CD8-positive, alpha-beta memory T cell (primary cell): ENCODE results near the gene CLEC3B. TPM values are rescaled to one million over a fixed set of nuclear protein-coding genes. Genes with fewer than 3 reads are reported as not detected.
"Not testable (repeated sequence)": the region's sequence is repeated elsewhere in the genome, so short reads cannot be mapped to it uniquely, and the experiment has no call there.

Experiments used
- CTCF ChIA-PET: fragments of 350-600 bp; sonication (Branson Sonifier 250); formaldehyde crosslinking; loops from one replicate; lab custom pipeline; 2021; ENCODE audit warnings: antibody characterized with exemption; lab: Charles Lee
- POLR2A ChIA-PET: fragments of 350-600 bp; sonication (Branson Sonifier 250); formaldehyde crosslinking; loops from one replicate; lab custom pipeline; 2021; ENCODE audit warnings: antibody characterized with exemption; lab: Charles Lee
- DNase-seq, 5 donors: peaks; one replicate each; pipeline versions ENCODE4 v3.0.0 to v3.0.0-alpha.2; 2020 to 2022; ENCODE audit warnings: mixed read lengths in 1 of 5
- H3K27ac ChIP-seq: one replicate; pipeline ENCODE4 v1.7.0; 2013; ENCODE audit warnings: low read depth, mild to moderate bottlenecking, low read length, moderate library complexity
- H3K27me3 ChIP-seq: 2 replicates; pipeline ENCODE4 v1.7.0; 2013; ENCODE audit warnings: low read length, mild to moderate bottlenecking; ENCODE audit not compliant: insufficient read depth, poor library complexity, severe bottlenecking
- H3K36me3 ChIP-seq: 2 replicates; pipeline ENCODE4 v1.7.0; 2013; ENCODE audit warnings: mild to moderate bottlenecking, low read length, moderate library complexity; ENCODE audit not compliant: insufficient read depth
- H3K4me1 ChIP-seq: 2 replicates; pipeline ENCODE4 v1.7.0; 2013; ENCODE audit warnings: mild to moderate bottlenecking, low read length, moderate library complexity; ENCODE audit not compliant: insufficient read depth
- H3K4me3 ChIP-seq: 2 replicates; pipeline ENCODE4 v1.7.0; 2013; ENCODE audit warnings: mild to moderate bottlenecking, low read length
- H3K9me3 ChIP-seq: 2 replicates; pipeline ENCODE4 v1.7.0; 2013; ENCODE audit warnings: mild to moderate bottlenecking, low read length
- H3K27ac Mint-ChIP-seq, 8 donors: one replicate each; pipeline ENCODE4 v1.8.0; 2020 to 2021; ENCODE audit warnings: mixed read lengths in 8 of 8, mild to moderate bottlenecking in 6 of 8, inconsistent platforms in 3 of 8, moderate library complexity in 3 of 8
- H3K27me3 Mint-ChIP-seq, 2 donors: one replicate each; pipeline ENCODE4 v1.8.0; 2020 to 2021; ENCODE audit warnings: mixed read lengths in 2 of 2, mild to moderate bottlenecking in 1 of 2, moderate library complexity in 1 of 2
- H3K36me3 Mint-ChIP-seq, 3 donors: one replicate each; pipeline ENCODE4 v1.8.0; 2020 to 2021; ENCODE audit warnings: mixed read lengths in 3 of 3, inconsistent platforms in 1 of 3, mild to moderate bottlenecking in 1 of 3
- H3K4me1 Mint-ChIP-seq, 3 donors: one replicate each; pipeline ENCODE4 v1.8.0; 2020 to 2021; ENCODE audit warnings: mixed read lengths in 3 of 3, inconsistent platforms in 1 of 3, mild to moderate bottlenecking in 1 of 3
- H3K4me3 Mint-ChIP-seq, 7 donors: one replicate each; pipeline ENCODE4 v1.8.0; 2020 to 2021; ENCODE audit warnings: mixed read lengths in 7 of 7, mild to moderate bottlenecking in 6 of 7, moderate library complexity in 4 of 7, inconsistent platforms in 2 of 7
- H3K9me3 Mint-ChIP-seq, 5 donors: one replicate each; pipeline ENCODE4 v1.8.0; 2020 to 2022; ENCODE audit warnings: mixed read lengths in 5 of 5, mild to moderate bottlenecking in 3 of 5, moderate library complexity in 2 of 5, inconsistent platforms in 1 of 5
- polyA plus RNA-seq: library from polyadenylated mRNA; unstranded; fragments of 300-500 nt; fragmentation: Illumina TruSeq; gene quantifications from one replicate; pipeline ENCODE4 v1.2.3, GENCODE V29; 2021
- total RNA-seq, 2 experiments: library from RNA; stranded (reverse); gene quantifications; one replicate each; pipeline ENCODE4 v1.2.3, GENCODE V29; 2021

Gene CLEC3B
- total and polyA plus RNA-seq, 3 experiments from 2014 or later: 0.24 TPM; not detected in 2

DNA sequence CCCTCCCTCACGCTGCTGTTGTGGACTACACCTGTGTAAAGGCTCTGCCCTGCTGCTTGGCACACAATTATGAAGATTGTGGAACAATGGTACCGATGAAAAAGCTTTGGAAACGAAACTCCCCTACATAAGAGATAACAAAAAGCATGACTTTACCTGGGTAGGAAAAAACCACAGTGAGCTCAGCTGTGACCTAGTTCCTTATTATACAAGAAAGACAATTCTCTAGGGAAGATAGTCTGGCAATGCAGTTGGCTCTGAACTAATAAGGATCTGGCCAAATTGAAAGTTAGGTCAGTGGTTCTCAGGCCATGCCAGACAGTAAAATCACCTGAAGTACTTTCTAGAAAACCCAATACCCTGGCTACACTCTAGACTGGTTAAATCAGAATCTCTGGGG, 16.1 kb downstream of the CLEC3B start:
- H3K27me3 Mint-ChIP-seq: peaks cover 15 to 21% of the 10 kb centered on the region in 2 donors
- Histone ChIP-seq H3K9me3 (no peaks in the 10 kb centered on the region), H3K4me1 (peaks cover 20% of the 10 kb centered on the region), H3K27ac (no peak overlapping the region), H3K4me3 (no peak overlapping the region), H3K27me3 (peaks cover 1% of the 10 kb centered on the region), H3K36me3 (no peaks in the 10 kb centered on the region)
- H3K4me1 Mint-ChIP-seq: peaks cover 0 to 6% (median 0%) of the 10 kb centered on the region in 3 donors
- no peak overlapping the region for H3K4me3 Mint-ChIP-seq
- no peak for DNase-seq
- no peaks in the 10 kb centered on the region for H3K36me3 Mint-ChIP-seq
- POLR2A ChIA-PET: no interaction called here
- CTCF ChIA-PET: interaction anchor here (0.9 to 11.6 kb wide), 9 partner anchors 8 to 618 kb away, joined by 3 to 181 read pairs (median 5); no protein-coding TSS in a partner anchor
- H3K27ac Mint-ChIP-seq: no peak overlapping the region
- H3K9me3 Mint-ChIP-seq: no peaks in the 10 kb centered on the region

- Mint-ChIP-seq H3K4me1 (no peaks in the 10 kb centered on the region), H3K27me3 (peaks cover 19 to 32% of the 10 kb centered on the region in 2 donors), H3K4me3 (no peak overlapping the region), H3K9me3 (no peaks in the 10 kb centered on the region), H3K36me3 (no peaks in the 10 kb centered on the region), H3K27ac (peak overlapping the region in 1 of 8 donors; percentile 63)
- DNase-seq: no peak
- Histone ChIP-seq H3K4me3 (no peak overlapping the region), H3K36me3 (no peaks in the 10 kb centered on the region), H3K9me3 (no peaks in the 10 kb centered on the region), H3K27me3 (no peaks in the 10 kb centered on the region), H3K4me1 (peaks cover 19% of the 10 kb centered on the region), H3K27ac (peak overlapping the region; percentile 41)
- CTCF ChIA-PET: interaction anchor here (1.6 to 11.6 kb wide), 3 partner anchors 10 to 164 kb away, joined by 5 to 181 read pairs (median 6); no protein-coding TSS in a partner anchor
- POLR2A ChIA-PET: no interaction called here
Measured at GRCh38 chr3:45043728-45044299, 17.7 kb downstream of the CLEC3B start.

- Mint-ChIP-seq H3K9me3 (no peaks in the 10 kb centered on the region), H3K27me3 (peaks cover 24 to 59% of the 10 kb centered on the region in 2 donors), H3K36me3 (no peaks in the 10 kb centered on the region), H3K4me1 (no peaks in the 10 kb centered on the region), H3K27ac (no peak overlapping the region), H3K4me3 (no peak overlapping the region)
- Histone ChIP-seq H3K4me3 (no peak overlapping the region), H3K27me3 (no peaks in the 10 kb centered on the region), H3K36me3 (no peaks in the 10 kb centered on the region), H3K9me3 (no peaks in the 10 kb centered on the region), H3K27ac (no peak overlapping the region), H3K4me1 (no peaks in the 10 kb centered on the region)
- ChIA-PET POLR2A (no interaction called here), CTCF (interaction anchor here (0.9 kb wide), 1 partner anchor 162 kb away, joined by 5 read pairs; no protein-coding TSS in a partner anchor)
- no peak for DNase-seq
Measured at GRCh38 chr3:45048244-45048643, 22.1 kb downstream of the CLEC3B start.

DNA sequence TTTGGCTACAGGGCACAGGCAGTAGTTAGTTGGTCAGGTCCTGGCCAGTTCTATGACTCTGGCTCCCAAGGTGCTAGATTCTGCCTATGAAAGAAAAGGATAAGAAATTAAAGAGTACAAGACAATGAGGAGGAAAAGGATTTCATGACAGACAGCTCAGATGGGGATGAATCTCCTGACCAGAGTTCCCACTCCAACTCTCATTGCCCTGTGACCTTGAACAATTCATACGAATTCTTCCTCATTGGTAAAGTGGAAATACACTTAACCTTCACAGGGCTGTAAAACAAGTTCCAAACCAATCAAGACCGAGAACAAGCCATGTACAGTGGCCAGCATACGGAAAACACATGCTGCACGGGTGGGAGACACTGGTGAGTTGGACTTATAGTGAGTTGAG, 23.7 kb downstream of the CLEC3B start:
- no peaks in the 10 kb centered on the region for H3K4me1 Mint-ChIP-seq
- no peak overlapping the region for H3K4me3 Mint-ChIP-seq
- ChIA-PET POLR2A (no interaction called here), CTCF (interaction anchor here (0.6 to 2.4 kb wide), 3 partner anchors 9 to 48 kb away, joined by 3 to 9 read pairs (median 4); no protein-coding TSS in a partner anchor)
- Histone ChIP-seq H3K9me3 (no peaks in the 10 kb centered on the region), H3K27me3 (no peaks in the 10 kb centered on the region), H3K36me3 (no peaks in the 10 kb centered on the region), H3K27ac (no peak overlapping the region), H3K4me1 (no peaks in the 10 kb centered on the region), H3K4me3 (no peak overlapping the region)
- no peaks in the 10 kb centered on the region for H3K36me3 Mint-ChIP-seq
- no peak overlapping the region for H3K27ac Mint-ChIP-seq
- no peak for DNase-seq
- H3K27me3 Mint-ChIP-seq: peaks cover 25 to 53% of the 10 kb centered on the region in 2 donors
- no peaks in the 10 kb centered on the region for H3K9me3 Mint-ChIP-seq

DNA sequence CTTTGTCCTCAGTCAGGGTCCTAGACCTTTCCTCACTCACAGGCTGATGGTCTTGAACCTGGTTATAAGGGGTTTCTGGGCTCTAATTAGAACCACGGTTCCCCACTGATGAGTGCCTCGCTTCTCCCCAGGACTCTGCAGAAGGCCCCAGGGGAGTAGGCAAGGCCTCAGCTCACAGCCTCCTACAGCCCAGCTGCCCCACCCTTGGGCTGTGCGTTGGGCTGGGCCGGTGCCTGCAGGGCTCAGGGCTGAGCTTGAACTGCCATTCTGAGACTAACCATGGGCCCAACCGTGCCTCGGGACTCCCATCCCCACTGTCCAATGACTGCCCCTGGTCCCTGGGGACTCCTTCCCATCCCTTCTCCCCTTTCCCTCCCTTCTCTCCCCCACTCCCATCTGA, 25.6 kb downstream of the CLEC3B start:
- H3K4me1 ChIP-seq: no peaks in the 10 kb centered on the region
- Mint-ChIP-seq H3K27ac (no peak overlapping the region), H3K4me3 (no peak overlapping the region), H3K36me3 (no peaks in the 10 kb centered on the region), H3K27me3 (peaks cover 20 to 45% of the 10 kb centered on the region in 2 donors), H3K9me3 (no peaks in the 10 kb centered on the region), H3K4me1 (no peaks in the 10 kb centered on the region)
- no peaks in the 10 kb centered on the region for H3K27me3 ChIP-seq
- H3K9me3 ChIP-seq: no peaks in the 10 kb centered on the region
- ChIA-PET CTCF (no interaction called here), POLR2A (no interaction called here)
- no peaks in the 10 kb centered on the region for H3K36me3 ChIP-seq
- no peak for DNase-seq
- no peak overlapping the region for H3K4me3 ChIP-seq
- no peak overlapping the region for H3K27ac ChIP-seq

DNA sequence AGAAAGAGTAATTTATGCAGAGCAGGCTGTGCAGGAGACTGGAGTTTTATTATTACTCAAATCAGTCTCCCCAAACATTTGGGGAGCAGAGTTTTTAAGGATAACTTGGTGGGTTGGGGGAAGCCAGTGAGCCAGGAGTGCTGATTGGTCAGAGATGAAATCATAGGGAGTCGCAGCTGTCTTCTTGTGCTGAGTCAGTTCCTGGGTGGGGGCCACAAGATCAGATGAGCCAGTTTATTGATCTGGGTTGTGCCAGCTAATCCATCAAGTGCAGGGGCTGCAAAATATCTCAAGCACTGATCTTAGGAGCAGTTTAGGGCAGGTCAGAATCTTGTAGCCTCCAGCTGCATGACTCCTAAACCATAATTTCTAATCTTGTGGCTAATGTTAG, 27.7 kb downstream of the CLEC3B start:
- DNase-seq, POLR2A ChIA-PET, H3K27me3 ChIP-seq, H3K27ac ChIP-seq, H3K4me1 Mint-ChIP-seq, H3K36me3 Mint-ChIP-seq, H3K36me3 ChIP-seq, H3K4me1 ChIP-seq, H3K4me3 ChIP-seq, H3K9me3 Mint-ChIP-seq, H3K9me3 ChIP-seq, H3K4me3 Mint-ChIP-seq, H3K27ac Mint-ChIP-seq: not testable (repeated sequence)
- H3K27me3 Mint-ChIP-seq: peaks cover 10 to 33% of the 10 kb centered on the region in 2 donors
- CTCF ChIA-PET: interaction anchor here (1.3 kb wide), 1 partner anchor 23 kb away, joined by 3 read pairs; no protein-coding TSS in a partner anchor

DNA sequence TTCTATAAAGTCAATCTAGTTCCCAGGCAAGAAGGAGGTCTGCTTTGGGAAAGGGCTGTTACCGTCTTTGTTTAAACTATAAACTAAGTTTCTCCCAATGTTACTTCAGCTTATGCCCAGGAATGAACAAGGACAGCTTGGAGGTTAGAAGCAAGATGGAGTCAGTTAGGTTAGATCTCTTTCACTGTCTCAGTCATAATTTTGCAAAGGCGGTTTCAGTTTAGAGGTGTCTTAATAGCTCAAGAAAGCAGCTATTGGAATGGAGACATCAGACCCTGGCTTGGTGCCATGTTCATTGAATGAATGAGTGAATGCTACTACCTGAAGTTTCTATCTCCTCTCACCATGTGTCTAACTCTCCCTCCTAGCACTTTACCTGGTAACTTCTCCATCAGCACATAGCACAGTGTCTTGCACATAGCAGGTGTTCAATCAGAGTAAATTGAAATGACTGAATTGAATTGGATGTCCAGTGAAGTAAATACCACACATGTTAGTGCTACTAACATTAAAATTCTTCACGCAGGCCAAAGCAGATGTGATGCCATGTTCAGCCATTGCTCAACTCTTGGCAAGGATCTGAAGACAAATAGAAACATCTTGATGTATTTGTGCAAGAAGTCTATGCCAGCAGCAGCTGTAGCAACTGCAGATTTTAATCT, 28.2 kb downstream of the CLEC3B start:
- H3K4me1 Mint-ChIP-seq: no peaks in the 10 kb centered on the region
- Histone ChIP-seq H3K9me3 (no peaks in the 10 kb centered on the region), H3K36me3 (no peaks in the 10 kb centered on the region), H3K27me3 (no peaks in the 10 kb centered on the region), H3K27ac (no peak overlapping the region), H3K4me3 (no peak overlapping the region), H3K4me1 (no peaks in the 10 kb centered on the region)
- no peaks in the 10 kb centered on the region for H3K36me3 Mint-ChIP-seq
- DNase-seq: no peak
- H3K27ac Mint-ChIP-seq: no peak overlapping the region
- peaks cover 10 to 29% of the 10 kb centered on the region in 2 donors for H3K27me3 Mint-ChIP-seq
- CTCF ChIA-PET: interaction anchor here (1.3 to 1.5 kb wide), 2 partner anchors 11 to 23 kb away, joined by 3 to 5 read pairs; no protein-coding TSS in a partner anchor
- H3K4me3 Mint-ChIP-seq: no peak overlapping the region
- no peaks in the 10 kb centered on the region for H3K9me3 Mint-ChIP-seq
- POLR2A ChIA-PET: no interaction called here

GRCh38 chr3:45055032-45055410, 28.9 kb downstream of the CLEC3B start:
- H3K4me3 ChIP-seq: no peak overlapping the region
- Mint-ChIP-seq H3K4me1 (no peaks in the 10 kb centered on the region), H3K36me3 (no peaks in the 10 kb centered on the region), H3K27ac (no peak overlapping the region), H3K9me3 (no peaks in the 10 kb centered on the region), H3K27me3 (peaks cover 8 to 22% of the 10 kb centered on the region in 2 donors), H3K4me3 (no peak overlapping the region)
- H3K9me3 ChIP-seq: no peaks in the 10 kb centered on the region
- ChIA-PET CTCF (interaction anchor here (1.5 kb wide), 1 partner anchor 12 kb away, joined by 5 read pairs; no protein-coding TSS in a partner anchor), POLR2A (no interaction called here)
- H3K27me3 ChIP-seq: no peaks in the 10 kb centered on the region
- no peaks in the 10 kb centered on the region for H3K36me3 ChIP-seq
- H3K4me1 ChIP-seq: no peaks in the 10 kb centered on the region
- H3K27ac ChIP-seq: no peak overlapping the region
- no peak for DNase-seq
